Thyroid gland (tissue), 4 donors: ENCODE results near the gene FCHSD2.

Experiments
- POLR2A ChIP-seq, 2 donors: fragments of 450-650 bp; IDR thresholded peaks; one replicate each; pipeline ENCODE4 v1.6.1; 2017; ENCODE audit warnings: antibody characterized with exemption in 2 of 2, mild to moderate bottlenecking in 2 of 2, moderate library complexity in 1 of 2
- TF ChIP-seq, protein P1 (sequence below), 6 experiments: fragments of 200-600 bp in 3 of 6; fragments of 450-650 bp in 3 of 6; sonication (generic) in 3 of 6; IDR thresholded peaks; one replicate each; pipeline ENCODE4 v1.5.1; 2016 to 2019; ENCODE audit warnings: antibody characterized with exemption in 6 of 6, mild to moderate bottlenecking in 2 of 6, inconsistent platforms in 1 of 6, moderate library complexity in 1 of 6

DNA sequence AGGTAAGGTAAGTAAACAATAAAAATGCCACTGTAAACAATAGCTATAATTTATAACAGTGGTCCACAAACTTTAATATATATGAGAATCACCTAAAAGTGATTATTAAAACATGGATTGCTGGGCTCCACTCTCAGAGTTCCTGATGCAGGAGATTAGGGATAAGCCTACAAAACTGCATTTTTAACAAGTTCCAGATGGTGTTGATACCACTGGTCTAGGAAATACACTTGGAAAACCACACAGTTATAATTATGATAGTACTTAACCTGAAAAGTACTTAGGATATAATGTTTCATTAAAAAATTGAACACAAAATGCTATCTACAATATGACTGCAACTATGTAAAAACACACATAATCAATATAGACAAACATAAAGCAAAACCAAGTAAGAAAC, 20.4 kb downstream of the FCHSD2 start:
- TF ChIP-seq, protein P1, sequence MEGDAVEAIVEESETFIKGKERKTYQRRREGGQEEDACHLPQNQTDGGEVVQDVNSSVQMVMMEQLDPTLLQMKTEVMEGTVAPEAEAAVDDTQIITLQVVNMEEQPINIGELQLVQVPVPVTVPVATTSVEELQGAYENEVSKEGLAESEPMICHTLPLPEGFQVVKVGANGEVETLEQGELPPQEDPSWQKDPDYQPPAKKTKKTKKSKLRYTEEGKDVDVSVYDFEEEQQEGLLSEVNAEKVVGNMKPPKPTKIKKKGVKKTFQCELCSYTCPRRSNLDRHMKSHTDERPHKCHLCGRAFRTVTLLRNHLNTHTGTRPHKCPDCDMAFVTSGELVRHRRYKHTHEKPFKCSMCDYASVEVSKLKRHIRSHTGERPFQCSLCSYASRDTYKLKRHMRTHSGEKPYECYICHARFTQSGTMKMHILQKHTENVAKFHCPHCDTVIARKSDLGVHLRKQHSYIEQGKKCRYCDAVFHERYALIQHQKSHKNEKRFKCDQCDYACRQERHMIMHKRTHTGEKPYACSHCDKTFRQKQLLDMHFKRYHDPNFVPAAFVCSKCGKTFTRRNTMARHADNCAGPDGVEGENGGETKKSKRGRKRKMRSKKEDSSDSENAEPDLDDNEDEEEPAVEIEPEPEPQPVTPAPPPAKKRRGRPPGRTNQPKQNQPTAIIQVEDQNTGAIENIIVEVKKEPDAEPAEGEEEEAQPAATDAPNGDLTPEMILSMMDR (IDR thresholded peaks at IDR 0.05), result no peak
- no peak for TF ChIP-seq POLR2A (IDR thresholded peaks at IDR 0.05)
